Stimulated activated naive CD4-positive, alpha-beta T cell treated with Interleukin-2 at 50 U/mL for 16 hours (primary cell): ENCODE data around the gene MBNL2.

ENCODE experiments used
- DNase-seq: peaks from one replicate; lab custom pipeline; 2025; lab: John Stamatoyannopoulos, UW

Gene MBNL2

DNA sequence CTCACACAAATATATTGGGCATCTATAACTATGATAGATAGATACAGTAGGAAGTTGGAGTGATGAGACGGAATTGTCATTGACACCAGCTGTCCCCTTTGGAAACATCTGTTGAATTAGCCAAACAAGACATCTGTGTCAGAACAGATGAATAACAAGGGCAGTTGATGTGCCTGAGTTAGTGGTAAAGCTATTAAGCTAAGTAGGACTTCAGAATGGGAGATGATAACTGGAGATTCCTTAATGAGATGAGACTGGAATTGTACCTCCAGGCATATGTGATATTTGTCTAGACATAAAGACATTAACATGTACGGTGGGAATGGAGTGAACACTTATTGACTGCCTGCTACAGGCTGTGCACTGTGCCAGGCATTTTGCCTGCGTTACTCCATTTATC is 78.7 kb downstream of the MBNL2 start:
- DNase-seq, result no peak

DNA sequence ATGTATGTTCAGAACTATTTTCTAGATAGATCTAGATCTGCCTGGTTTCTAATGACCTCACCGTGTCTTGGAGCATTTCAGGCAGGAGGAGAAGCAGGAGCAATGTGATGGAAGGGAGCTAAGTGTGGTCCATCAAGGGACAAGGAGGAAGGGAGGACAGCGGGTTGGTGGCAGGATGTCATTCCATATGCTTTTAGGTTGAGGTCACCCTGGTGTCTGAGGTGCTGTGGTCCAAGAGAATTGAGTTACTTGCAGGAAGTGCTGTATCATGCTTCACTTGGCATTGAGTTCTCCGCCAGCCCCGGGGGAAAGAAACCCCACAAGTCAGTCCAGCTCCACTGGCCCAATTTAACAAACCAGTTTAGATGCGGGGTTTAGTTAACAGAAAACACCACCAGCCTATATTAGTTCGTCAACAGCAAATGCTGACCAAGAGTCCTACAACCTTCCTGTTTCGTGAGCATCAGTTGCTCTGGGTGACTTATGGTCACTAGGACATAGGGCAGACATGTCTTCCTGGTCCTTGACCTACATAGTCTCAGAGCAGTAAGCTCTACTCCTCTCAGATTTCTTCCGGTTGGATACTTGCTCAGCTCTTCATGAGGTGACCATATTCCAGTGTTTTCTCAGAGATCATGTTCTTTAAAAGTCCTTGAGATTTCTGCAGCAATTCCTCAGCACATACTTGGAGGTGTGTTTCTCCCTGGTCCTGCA is 79.4 kb downstream of the MBNL2 start:
- no peak for DNase-seq

DNA sequence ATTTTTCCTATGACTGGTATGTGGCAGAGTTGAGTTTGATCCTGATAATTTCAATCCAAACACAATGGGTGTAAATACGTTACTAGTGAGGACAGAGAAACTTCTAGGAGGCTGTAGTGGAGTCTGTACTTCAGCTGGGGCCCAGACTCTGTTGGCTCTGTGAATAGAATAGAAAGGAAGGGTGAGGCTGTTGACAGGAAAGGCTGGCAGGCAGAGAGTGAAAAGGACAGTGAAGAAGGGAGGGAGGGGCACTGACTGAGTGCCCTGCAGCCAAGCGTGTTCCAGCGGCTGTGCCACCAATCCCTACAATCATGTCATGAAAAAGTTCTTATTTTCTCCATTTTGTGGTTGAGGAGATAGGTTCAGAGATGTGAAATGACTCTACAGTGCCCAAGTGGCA is 80.5 kb downstream of the MBNL2 start:
- no peak for DNase-seq

DNA sequence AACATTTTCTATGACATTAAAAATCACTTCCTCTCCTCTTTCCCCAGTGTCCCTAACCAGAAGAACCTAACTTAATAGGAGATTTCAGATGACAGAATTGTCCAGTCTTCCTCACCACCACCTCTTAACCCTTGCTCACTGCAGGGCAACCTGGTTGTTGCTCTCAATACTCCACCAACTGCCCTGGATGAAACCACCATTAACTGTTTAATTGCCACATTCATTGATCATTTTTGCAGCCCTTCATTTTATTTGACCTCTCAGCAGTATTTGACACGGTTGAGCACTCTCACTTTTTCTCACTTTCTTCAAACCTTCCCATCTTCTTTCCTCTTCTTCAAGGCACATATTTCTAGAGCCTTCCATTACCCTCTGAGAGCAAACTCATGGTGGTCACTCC is 84.0 kb downstream of the MBNL2 start:
- no peak for DNase-seq

DNA sequence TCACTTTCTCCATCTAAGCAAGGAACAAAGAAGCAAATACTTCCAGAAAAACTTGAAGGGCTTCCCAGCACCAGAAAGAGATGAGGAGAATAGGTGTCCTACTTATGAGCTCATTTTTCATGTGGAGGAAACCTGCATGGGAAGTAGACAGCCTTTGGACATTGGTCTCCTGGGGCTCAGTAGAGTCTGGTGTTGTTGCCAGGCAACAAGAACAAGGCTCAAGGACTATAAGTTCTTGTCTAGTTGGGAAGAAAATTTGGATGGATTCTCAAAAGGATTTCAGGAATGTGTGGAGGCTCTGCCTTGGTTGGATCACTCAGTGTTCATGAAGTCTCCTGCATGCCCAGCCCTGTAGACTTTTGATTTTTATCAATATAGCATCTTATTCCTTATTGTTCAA is 84.5 kb downstream of the MBNL2 start:
- no peak for DNase-seq

DNA sequence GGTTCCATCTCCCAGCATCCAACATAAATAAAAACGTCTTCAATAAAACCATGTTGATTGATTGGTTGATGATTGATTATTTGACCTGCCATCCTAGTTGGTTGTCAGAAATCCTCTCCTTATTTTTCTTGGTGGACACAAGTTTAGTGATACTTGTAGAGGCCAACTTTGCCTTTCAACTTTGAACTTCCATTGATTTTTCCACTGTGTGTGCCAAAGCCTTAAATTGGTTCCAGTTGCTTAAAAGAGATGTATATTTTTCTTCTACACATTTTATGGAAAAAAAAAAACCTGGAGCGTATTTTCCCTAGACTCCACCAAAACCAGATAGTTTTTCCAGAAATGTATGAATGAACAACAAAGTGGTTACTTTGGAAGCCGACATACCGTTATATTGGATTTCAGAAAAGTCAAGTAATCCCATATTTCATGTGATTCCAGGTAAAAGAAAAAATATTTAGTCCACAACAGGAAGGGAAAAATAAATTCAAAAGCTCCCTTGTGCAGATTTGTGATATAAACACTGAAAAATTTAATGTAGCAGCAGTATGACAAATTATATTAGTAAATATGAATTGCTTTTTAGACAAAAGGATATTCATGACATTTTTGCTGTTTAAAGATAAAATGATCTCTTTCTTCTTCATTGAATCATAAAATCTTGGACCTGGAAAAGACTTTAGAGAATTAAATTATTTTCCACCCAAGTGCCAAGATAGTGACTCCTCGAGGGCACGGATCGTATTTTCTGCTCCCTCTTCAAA is 85.2 kb downstream of the MBNL2 start:
- DNase-seq, result no peak

DNA sequence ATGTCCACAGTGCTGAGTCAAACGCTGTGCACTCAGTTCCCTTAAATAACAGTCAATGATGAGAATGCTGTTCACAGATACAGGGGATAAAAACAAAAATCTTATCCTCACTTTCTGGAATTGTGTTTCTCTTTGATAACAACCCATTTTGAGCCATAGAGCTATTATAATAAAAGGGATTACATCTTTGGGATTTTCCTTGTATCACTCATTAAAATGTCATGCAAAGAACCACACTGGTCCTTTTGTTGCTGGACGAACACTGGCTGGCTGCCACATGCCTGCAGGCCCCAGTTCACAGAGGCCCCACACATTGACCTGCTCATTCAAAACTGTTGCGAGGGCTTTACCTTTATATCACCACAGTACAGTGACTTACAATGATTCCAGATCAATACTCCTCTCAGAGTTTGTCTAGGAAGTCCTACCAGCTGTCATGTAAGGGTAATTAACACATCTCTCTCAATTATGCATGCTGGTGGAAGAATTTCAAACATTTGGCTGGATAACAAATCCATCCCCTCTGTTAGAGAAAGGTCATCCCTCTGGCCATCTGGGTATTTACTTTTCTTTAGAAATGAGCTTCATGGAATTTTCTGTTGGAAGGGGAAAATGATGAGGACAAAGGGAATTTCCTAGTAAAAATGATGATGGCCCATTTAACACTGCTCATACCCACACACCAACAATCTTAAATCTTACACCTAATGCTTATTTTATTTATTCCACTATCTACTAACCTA is 85.9 kb downstream of the MBNL2 start:
- DNase-seq, result no peak

DNA sequence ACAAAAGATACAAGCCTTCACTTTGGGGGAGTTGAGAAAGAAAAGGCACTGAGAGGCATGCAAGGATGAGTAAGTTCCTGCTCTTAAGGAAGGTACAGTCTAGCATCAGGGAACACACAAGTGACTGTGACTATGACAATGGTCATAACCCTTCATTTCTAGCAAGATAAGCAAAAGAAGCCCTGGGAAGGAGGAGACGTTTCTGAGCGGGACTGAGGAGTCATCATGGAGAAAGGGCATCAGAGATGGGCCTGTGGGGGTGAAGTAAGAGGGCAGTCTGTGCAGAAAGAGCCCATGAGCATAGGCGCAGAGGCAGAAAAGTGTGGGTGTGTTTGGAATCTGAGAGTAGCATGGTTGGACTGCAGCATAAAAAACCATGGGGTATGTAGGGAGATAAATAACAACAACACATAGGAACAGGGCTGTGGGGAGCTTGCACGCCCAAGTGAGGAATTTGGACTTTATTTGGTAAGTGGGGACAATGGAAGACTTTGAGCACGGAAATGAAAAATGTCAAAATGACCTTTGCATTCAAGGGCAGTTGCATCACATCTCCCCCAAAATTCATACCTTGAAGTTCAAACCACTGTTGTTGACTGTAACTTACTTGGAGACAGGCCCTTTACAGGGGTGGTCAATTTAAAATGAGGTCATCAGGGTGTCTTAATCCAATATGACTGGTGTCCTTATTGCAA is 86.7 kb downstream of the MBNL2 start:
- no peak for DNase-seq

DNA sequence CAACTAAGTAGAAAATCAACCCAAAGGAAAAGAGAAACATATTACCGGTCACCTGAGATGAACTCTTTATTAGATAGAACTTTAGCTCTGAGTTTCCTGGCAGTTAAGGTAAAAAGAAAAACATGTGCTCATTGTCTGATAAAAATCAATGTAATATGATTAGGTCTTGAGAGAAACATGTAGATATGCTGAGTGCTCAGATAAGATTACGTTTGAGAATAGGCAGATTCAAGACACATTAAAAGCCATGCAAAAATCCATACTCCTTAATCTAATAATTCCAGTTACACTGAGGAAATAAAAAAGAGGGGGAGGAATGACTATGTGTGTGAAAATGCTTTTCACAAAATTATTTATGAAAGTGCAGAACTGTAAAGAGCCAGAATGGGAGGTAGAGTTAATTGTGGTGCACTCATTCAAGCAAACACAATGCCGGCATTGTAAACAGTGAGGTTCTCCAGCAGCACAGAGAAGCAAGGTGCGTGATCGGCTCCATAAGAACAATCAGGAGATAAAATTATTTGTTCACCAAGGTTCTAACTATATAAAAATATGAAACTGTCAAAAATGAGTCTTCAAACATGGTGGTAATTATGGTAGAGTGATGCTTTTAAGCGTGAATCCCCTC is 88.8 kb downstream of the MBNL2 start:
- no peak for DNase-seq

DNA sequence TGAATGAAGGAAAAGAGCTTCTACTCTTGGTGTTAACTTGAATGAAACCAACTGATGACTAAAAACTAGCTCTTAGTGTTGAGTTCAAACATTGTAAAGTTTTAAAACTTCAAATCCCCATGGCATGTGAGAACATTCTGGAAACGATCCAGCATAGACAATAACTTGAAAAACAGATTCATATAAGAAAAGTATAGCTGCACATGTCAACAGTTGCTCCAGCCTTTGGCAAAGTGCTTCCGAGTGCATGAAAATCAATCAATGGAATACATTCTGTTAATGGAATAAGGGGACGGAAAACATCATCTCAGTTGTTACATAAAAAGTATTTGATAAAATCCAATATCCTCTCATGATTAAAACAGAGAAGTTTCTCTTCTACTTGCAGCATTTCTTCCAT is 89.8 kb downstream of the MBNL2 start:
- DNase-seq, result no peak

DNA sequence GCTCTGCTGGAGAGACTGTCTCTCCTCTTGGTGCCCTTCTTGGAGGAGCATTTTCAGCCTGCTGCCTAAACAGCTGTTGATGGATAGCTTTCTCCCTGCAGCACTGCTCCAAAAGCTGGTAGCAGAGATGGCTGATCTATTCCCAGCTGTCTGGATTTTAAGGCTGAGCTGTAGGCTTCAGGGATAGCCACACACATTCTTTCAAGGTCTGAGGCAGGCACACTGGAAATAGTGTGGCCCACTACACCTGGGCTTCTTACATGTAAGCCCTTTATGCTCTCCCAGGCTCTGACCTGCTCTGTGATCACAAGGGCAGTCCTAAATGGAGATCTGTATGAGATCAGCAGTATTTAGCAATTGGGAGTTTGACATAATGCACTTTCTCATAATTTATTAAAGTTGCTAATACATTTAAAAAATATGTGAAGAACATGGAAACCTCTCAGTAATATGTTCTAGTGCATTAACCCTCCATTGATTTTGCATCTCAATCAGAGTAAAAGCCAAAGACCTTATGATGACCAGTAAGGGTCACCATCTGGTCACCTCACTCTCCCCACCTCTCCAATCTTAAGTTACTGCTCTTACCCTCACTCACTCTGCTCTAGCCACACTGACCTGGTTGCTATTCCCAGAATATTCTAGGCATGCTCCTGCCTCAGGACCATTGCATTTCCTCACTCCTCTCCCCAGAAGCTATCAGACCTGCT is 91.6 kb downstream of the MBNL2 start:
- no peak for DNase-seq

DNA sequence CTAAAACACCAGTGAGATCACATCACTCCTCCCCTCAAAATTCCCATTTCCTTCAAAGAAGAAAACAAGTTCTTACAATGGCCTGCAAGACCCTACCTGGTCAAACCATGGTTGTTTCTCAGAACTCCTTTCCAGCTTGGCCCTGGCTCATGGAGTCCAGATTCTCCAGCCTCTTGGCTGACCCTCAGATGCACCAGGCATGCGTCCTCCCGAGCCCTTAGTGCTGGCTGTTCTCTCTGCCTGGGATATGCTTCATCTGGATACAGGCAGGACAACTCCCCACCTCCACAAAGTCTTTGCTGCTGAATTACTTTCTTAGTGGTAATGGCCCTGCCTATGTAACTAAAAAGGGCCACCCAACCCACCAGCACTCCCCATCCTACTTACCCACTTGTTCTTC is 94.3 kb downstream of the MBNL2 start:
- DNase-seq, result no peak

DNA sequence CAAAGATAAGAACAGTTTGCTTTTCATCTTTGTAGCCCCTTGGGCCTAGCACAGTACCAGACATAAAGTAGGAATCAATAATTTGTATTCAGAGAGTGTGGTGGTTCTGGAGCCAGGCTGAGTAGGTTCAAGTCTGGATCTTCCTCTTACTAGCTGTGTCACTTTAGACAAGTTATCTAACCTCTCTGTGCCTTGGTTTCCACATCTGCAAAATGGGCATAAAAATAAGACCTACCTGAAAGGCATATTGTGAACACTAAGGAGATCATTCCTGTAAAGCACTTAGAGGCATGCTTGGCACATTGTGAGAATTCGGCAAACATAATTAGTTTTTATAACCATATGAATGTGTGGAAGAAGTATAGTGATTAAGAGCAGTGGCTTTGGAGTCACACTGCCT is 95.8 kb downstream of the MBNL2 start:
- DNase-seq, result no peak

DNA sequence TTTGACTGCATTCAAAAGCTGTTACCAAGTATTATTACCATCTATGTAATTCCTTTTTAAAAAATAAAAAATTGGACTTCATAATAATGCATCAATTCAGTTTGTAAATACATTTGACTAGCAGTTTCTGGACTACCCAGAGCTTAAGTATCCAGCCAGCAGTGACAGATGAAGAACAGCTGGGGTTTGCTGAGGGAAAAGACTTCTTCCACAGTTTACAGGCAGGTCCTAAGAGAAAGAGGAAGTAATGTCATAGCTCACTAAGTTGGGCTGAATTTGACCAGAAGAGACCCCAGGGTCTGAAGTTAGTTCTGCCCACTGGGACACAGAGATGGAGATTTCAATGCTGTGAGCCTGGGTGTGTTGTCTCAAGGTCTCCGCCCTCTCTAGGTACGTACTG is 96.4 kb downstream of the MBNL2 start:
- no peak for DNase-seq

DNA sequence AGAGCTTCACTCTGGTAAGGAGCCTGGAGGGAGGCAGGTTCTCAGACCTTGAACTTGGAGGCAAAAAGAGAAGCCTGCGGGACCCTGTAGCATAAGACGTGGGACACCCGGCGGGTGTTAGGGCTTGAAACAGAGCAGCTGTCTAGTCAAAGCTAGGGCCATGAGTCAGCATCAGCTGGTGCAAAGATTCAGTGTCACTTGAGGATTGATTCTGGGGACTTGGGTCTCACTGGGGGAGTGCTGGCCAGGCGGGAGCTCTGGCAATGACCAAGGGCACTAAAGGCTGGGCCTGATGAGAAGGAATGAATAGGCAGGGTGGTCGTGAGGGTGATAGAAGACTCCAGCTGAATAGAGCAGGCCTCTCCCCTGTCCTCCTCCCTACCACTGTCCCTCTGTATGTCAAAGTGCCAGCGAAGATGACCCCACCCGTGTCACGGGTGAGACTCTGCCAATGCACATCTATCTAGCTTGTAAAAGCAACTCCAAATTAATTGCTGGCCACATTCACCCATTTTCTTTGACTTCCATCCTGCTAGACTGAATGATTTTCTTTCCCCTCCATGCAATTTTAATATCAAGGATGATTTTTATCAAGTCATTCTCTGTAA is 97.1 kb downstream of the MBNL2 start:
- DNase-seq, result no peak

DNA sequence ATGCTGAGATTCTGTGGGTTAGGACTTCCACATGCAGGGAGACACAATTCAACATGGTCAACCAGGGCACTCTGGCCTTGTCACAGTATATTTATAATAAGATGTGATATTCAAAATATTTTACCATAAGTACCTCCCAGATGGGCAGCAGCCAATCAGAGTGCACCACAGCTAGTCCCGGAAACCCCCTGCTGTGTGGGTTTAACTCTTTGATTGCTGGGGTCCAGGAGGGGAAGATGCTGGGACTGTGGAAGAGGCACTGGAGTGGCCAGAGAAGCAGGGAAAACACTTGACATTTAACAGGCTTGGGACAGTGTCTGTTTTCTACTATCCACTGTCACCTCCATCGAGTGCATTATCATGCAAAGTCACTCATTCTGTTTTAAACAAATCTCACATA is 99.0 kb downstream of the MBNL2 start:
- DNase-seq, result no peak

DNA sequence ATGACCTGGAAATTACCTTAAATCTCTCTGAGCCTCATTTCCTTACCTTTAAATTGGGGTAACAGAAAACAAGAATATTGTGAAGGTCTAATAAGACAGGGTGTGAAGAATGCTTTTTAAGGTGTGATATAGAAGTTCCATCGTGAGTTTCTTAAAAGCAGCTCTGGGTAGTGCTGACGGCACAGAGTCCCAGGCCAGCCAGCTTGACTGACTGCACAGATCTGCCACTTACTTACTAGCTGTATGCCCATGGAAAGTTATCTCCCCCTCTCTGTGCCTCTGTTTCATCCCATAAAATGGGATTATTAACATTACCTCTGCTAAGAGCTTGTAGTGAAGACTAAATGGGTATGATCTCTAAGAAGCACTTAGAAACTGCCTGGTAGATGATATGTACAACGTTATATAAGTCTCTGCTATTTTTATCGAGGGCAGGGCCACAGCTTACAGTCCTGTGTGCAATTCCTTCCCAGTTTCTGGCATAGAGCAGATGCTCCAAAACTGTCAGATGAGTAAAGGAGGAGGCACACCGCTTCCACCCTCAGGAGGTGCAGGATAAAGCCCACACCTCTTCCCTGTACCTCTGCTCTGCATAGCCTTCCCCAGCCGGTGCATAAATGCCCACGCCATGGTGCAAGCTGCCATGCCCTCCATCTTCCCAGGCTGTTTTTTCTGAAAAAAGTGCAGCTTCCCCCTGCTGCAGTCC is 99.6 kb downstream of the MBNL2 start:
- DNase-seq, result no peak

DNA sequence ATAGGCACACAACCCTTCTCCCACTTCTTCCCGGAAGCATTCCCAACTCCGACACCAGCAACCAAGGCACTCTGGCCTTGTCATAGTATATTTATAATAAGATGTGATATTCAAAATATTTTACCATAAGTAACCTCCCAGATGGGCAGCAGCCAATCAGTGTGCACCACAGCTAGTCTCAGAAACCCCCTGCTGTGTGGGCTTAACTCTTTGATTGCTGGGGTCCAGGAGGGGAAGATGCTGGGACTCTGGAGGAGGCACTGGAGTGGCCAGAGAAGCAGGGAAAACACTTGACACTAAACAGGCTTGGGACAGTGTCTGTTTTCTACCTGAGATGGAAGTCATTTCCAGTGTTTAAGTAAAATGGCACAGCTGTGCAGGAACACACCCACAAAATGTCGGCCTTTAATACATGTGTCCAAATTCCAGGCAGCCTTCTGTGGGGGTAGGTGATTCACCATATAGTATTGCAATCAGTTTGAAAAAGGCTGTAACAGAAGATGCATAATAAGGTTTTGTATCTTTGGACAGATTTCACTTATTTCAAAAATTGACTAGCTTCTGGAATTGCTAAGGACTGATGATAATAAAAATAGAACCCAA is 100.7 kb downstream of the MBNL2 start:
- DNase-seq, result no peak

DNA sequence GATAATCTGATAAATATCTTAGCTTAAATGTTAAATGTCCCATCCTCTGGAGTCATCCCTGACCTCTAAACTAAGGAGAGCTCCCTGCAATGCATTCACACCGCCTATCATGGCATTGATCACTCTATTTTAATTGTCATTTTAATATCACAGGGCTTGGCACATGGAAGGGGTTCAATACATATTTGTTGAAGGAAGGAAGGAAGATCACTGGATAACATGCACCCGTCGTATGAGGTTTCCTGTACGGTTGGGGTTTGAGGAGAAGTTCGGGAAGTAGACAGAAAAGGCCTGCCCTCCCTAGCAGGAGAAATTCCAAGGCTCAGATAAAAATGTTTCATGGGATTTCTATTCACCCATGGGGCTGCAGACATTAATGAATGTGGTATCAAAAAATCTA is 102.0 kb downstream of the MBNL2 start:
- DNase-seq, result no peak

DNA sequence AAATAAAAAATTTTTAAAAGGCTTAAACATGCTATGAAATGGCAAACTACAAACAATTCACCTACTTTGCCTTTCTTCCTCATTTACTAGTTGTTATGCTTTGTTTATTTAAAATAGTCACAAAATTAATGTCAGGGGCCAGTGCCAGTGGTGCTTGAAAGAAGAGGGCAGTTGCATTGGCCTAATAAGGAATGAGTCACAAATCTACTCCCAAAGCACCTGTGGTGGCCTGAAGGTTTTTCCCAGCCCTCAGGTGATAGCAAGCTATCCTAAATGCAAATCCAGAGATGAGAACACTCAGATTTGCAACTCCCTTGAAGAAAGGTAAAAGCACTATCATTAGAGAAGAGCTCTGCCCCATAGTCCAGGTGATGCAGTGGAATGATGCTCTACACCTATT is 103.6 kb downstream of the MBNL2 start:
- DNase-seq, result no peak
